Upper lobe of left lung (tissue), 6 donors: ENCODE results near the gene IL21R. TPM values are rescaled to one million over a fixed set of nuclear protein-coding genes. Genes with fewer than 3 reads are reported as not detected.

Source experiments
- ATAC-seq, 2 donors: fragments of 200-7000 bp; cut with Tn5 transposase; one replicate each; pipeline ENCODE4 v1.9.1; 2022; ENCODE audit warnings: mild to moderate bottlenecking in 2 of 2, moderate library complexity in 2 of 2; ENCODE audit not compliant: low FRiP score in 2 of 2
- DNase-seq, 2 donors: peaks; one replicate each; pipeline ENCODE4 v3.0.0-alpha.2; 2019 to 2020
- H3K27ac ChIP-seq, 4 donors: fragments of 200-600 bp; sonication (generic); one replicate each; pipeline ENCODE4 v1.5.1; 2016 to 2019
- H3K27me3 ChIP-seq, 4 donors: fragments of 200-600 bp; sonication (generic); one replicate each; pipeline ENCODE4 v1.5.1; 2017 to 2019
- H3K36me3 ChIP-seq, 4 donors: fragments of 200-600 bp; sonication (generic); one replicate each; pipeline ENCODE4 v1.5.1; 2016 to 2019
- H3K4me1 ChIP-seq, 4 donors: fragments of 200-600 bp; sonication (generic); one replicate each; pipeline ENCODE4 v1.5.1; 2018 to 2019
- H3K4me3 ChIP-seq, 4 donors: fragments of 200-600 bp; sonication (generic); one replicate each; pipeline ENCODE4 v1.5.1; 2017 to 2019; ENCODE audit warnings: mild to moderate bottlenecking in 2 of 4, moderate library complexity in 1 of 4
- H3K9me3 ChIP-seq, 4 donors: fragments of 200-600 bp; sonication (generic); one replicate each; pipeline ENCODE4 v1.5.1; 2018 to 2019
- CTCF ChIP-seq, 6 experiments: fragments of 450-650 bp in 4 of 6; fragments of 200-600 bp in 2 of 6; sonication (generic) in 2 of 6; IDR thresholded peaks; one replicate each; pipeline ENCODE4 v1.5.1; 2016 to 2019; ENCODE audit warnings: antibody characterized with exemption in 6 of 6
- EP300 ChIP-seq, 4 donors: sonication (generic); formaldehyde crosslinking; IDR thresholded peaks; one replicate each; pipeline ENCODE4 v1.5.1; 2017; ENCODE audit warnings: antibody characterized with exemption in 4 of 4, control low read depth in 2 of 4
- POLR2A ChIP-seq, 4 donors: fragments of 450-650 bp; IDR thresholded peaks; one replicate each; pipeline ENCODE4 v1.5.1; 2016 to 2017; ENCODE audit warnings: antibody characterized with exemption in 4 of 4, mild to moderate bottlenecking in 2 of 4
- POLR2AphosphoS5 ChIP-seq, 2 donors: sonication (generic); formaldehyde crosslinking; IDR thresholded peaks; one replicate each; pipeline ENCODE4 v1.5.1; 2017; ENCODE audit warnings: antibody characterized with exemption in 2 of 2
- WGBS, 2 donors: methylation state at CpG; one replicate each; pipeline ENCODE4 v1.1.5; 2017 to 2018; 5-methylcytosine and 5-hydroxymethylcytosine counted together
- total RNA-seq, 6 donors: library from RNA; depleted of rRNA in 4 of 6; stranded (reverse); fragments of >200 nt in 4 of 6; gene quantifications; one replicate each; pipeline versions ENCODE4 v1.1.0 to v1.2.1, GENCODE V29; 2016 to 2021
- donor health status: DM: no; HTN: no; CAD: no; lungs with moderate emphysema.
- donor health status: DM: no; HTN: yes; CAD: no; lungs with severe emphysema.

Gene IL21R
- total RNA-seq, 6 donors from 2014 or later: 2.0 to 10.1 (median 3.6) TPM

GRCh38 chr16:27481282-27481934 lies 79.4 kb downstream of the IL21R start:
- Histone ChIP-seq H3K9me3 (no peaks in the 10 kb centered on the region), H3K36me3 (peaks cover 54 to 100% (median 94%) of the 10 kb centered on the region in 4 donors), H3K4me1 (no peaks in the 10 kb centered on the region), H3K4me3 (no peak overlapping the region), H3K27me3 (no peaks in the 10 kb centered on the region), H3K27ac (no peak overlapping the region)
- ATAC-seq (peak in 1 of 2 donors; percentile 42), DNase-seq (no peak)
- no peak for TF ChIP-seq POLR2AphosphoS5 (IDR thresholded peaks at IDR 0.05)
- no peak for TF ChIP-seq CTCF (IDR thresholded peaks at IDR 0.05)
- no peak for TF ChIP-seq POLR2A (IDR thresholded peaks at IDR 0.05)
- TF ChIP-seq EP300 (IDR thresholded peaks at IDR 0.05): no peak
- 90 to 91% methylated on average over 15 of the region's 15 CpGs for WGBS, 2 donors

- Histone ChIP-seq H3K27ac (no peak overlapping the region), H3K4me1 (no peaks in the 10 kb centered on the region), H3K27me3 (no peaks in the 10 kb centered on the region), H3K9me3 (no peaks in the 10 kb centered on the region), H3K36me3 (peaks cover 49 to 100% (median 95%) of the 10 kb centered on the region in 4 donors), H3K4me3 (no peak overlapping the region)
- 93 to 97% methylated on average over 10 of the region's 10 CpGs for WGBS, 2 donors
- DNase-seq (no peak), ATAC-seq (no peak)
- TF ChIP-seq POLR2AphosphoS5 (IDR thresholded peaks at IDR 0.05) (no peak), POLR2A (IDR thresholded peaks at IDR 0.05) (no peak), CTCF (IDR thresholded peaks at IDR 0.05) (no peak)
Observed at GRCh38 chr16:27482397-27483087, 80.6 kb downstream of the IL21R start.

GRCh38 chr16:27483088-27483437 lies 81.1 kb downstream of the IL21R start:
- ATAC-seq (no peak), DNase-seq (no peak)
- no peak for TF ChIP-seq POLR2A (IDR thresholded peaks at IDR 0.05)
- TF ChIP-seq EP300 (IDR thresholded peaks at IDR 0.05): no peak
- no peak for TF ChIP-seq POLR2AphosphoS5 (IDR thresholded peaks at IDR 0.05)
- no peak for TF ChIP-seq CTCF (IDR thresholded peaks at IDR 0.05)
- Histone ChIP-seq H3K27me3 (no peaks in the 10 kb centered on the region), H3K4me1 (no peaks in the 10 kb centered on the region), H3K4me3 (no peak overlapping the region), H3K36me3 (peaks cover 47 to 100% (median 95%) of the 10 kb centered on the region in 4 donors), H3K9me3 (no peaks in the 10 kb centered on the region), H3K27ac (no peak overlapping the region)
- WGBS, 2 donors: 92 to 97% methylated on average over 5 of the region's 5 CpGs

- no peak for ATAC-seq
- Histone ChIP-seq H3K36me3 (peaks cover 47 to 100% (median 95%) of the 10 kb centered on the region in 4 donors), H3K4me1 (no peaks in the 10 kb centered on the region), H3K27me3 (no peaks in the 10 kb centered on the region), H3K27ac (no peak overlapping the region), H3K4me3 (no peak overlapping the region), H3K9me3 (no peaks in the 10 kb centered on the region)
- 97 to 100% methylated on average over 5 of the region's 5 CpGs for WGBS, 2 donors
- TF ChIP-seq EP300 (IDR thresholded peaks at IDR 0.05) (no peak), CTCF (IDR thresholded peaks at IDR 0.05) (no peak), POLR2A (IDR thresholded peaks at IDR 0.05) (no peak), POLR2AphosphoS5 (IDR thresholded peaks at IDR 0.05) (no peak)
- no peak for DNase-seq
Observed at GRCh38 chr16:27483624-27484023, 81.7 kb downstream of the IL21R start.
